Gastroesophageal sphincter (tissue), 4 donors: ENCODE data around the gene GSK3B. TPM values are rescaled to one million over a fixed set of nuclear protein-coding genes. Genes with fewer than 3 reads are reported as not detected.
"Not testable (repeated sequence)": the region's sequence is repeated elsewhere in the genome, so short reads cannot be mapped to it uniquely, and the experiment has no call there.

ENCODE experiments used
- ATAC-seq: fragments of 150-250 bp; one replicate; pipeline ENCODE4 v1.9.1; 2016; ENCODE audit warnings: mild to moderate bottlenecking, moderate library complexity
- H3K27ac ChIP-seq, 4 donors: fragments of 200-600 bp; sonication (generic) in 3 of 4; 1 replicate in 3 of 4; 2 replicates in 1 of 4; pipeline ENCODE4 v1.5.1; 2016 to 2019
- H3K27me3 ChIP-seq: fragments of 200-600 bp; sonication (generic); one replicate; pipeline ENCODE4 v1.5.1; 2019
- H3K36me3 ChIP-seq, 2 donors: fragments of 200-600 bp; sonication (generic); one replicate each; pipeline ENCODE4 v1.5.1; 2019; ENCODE audit warnings: control low read depth in 1 of 2
- H3K4me1 ChIP-seq, 3 donors: fragments of 200-600 bp; sonication (generic); 1 replicate in 2 of 3; 2 replicates in 1 of 3; pipeline ENCODE4 v1.5.1; 2016 to 2019; ENCODE audit warnings: control low read depth in 2 of 3
- H3K4me3 ChIP-seq, 2 donors: fragments of 200-600 bp; sonication (generic); one replicate each; pipeline ENCODE4 v1.5.1; 2019; ENCODE audit warnings: mild to moderate bottlenecking in 1 of 2, moderate library complexity in 1 of 2
- H3K9me3 ChIP-seq, 3 donors: fragments of 200-600 bp; sonication (generic); one replicate each; pipeline ENCODE4 v1.5.1; 2017 to 2019; ENCODE audit warnings: control low read depth in 2 of 3
- EP300 ChIP-seq: sonication (generic); formaldehyde crosslinking; IDR thresholded peaks from one replicate; pipeline ENCODE4 v1.6.1; 2017; ENCODE audit warnings: antibody characterized with exemption, mild to moderate bottlenecking
- POLR2A ChIP-seq, 2 donors: fragments of 450-650 bp; IDR thresholded peaks; one replicate each; pipeline ENCODE4 v1.6.1; 2017; ENCODE audit warnings: antibody characterized with exemption in 2 of 2, mild to moderate bottlenecking in 2 of 2, moderate library complexity in 1 of 2
- POLR2AphosphoS5 ChIP-seq: sonication (generic); formaldehyde crosslinking; IDR thresholded peaks from one replicate; pipeline ENCODE4 v1.6.1; 2017; ENCODE audit warnings: antibody characterized with exemption
- WGBS, 2 donors: methylation state at CpG; one replicate each; pipeline ENCODE4 v1.1.5; 2018; ENCODE audit warnings: low coverage in 1 of 2; 5-methylcytosine and 5-hydroxymethylcytosine counted together
- total RNA-seq, 4 donors: library from RNA; depleted of rRNA; stranded (reverse); fragments of >200 nt; gene quantifications; one replicate each; pipeline ENCODE4 v1.1.0, GENCODE V29; 2016
- TF ChIP-seq, protein P1 (sequence below), 4 experiments: fragments of 200-600 bp in 2 of 4; fragments of 450-650 bp in 2 of 4; sonication (generic) in 1 of 4; IDR thresholded peaks; one replicate each; pipeline ENCODE4 v1.5.1; 2017 to 2019; ENCODE audit warnings: antibody characterized with exemption in 4 of 4, mild to moderate bottlenecking in 2 of 4, moderate library complexity in 2 of 4

Gene GSK3B
- total RNA-seq, 4 donors from 2014 or later, result 32.7 to 40.6 (median 34.6) TPM

GRCh38 chr3:119998166-119998565 is 96.1 kb downstream of the GSK3B start:
- TF ChIP-seq, protein P1, sequence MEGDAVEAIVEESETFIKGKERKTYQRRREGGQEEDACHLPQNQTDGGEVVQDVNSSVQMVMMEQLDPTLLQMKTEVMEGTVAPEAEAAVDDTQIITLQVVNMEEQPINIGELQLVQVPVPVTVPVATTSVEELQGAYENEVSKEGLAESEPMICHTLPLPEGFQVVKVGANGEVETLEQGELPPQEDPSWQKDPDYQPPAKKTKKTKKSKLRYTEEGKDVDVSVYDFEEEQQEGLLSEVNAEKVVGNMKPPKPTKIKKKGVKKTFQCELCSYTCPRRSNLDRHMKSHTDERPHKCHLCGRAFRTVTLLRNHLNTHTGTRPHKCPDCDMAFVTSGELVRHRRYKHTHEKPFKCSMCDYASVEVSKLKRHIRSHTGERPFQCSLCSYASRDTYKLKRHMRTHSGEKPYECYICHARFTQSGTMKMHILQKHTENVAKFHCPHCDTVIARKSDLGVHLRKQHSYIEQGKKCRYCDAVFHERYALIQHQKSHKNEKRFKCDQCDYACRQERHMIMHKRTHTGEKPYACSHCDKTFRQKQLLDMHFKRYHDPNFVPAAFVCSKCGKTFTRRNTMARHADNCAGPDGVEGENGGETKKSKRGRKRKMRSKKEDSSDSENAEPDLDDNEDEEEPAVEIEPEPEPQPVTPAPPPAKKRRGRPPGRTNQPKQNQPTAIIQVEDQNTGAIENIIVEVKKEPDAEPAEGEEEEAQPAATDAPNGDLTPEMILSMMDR (IDR thresholded peaks at IDR 0.05), result no peak
- no peak for TF ChIP-seq POLR2AphosphoS5
- no peak for TF ChIP-seq POLR2A (IDR thresholded peaks at IDR 0.05)
- TF ChIP-seq EP300, result no peak
- H3K9me3 ChIP-seq, result no peaks in the 10 kb centered on the region
- H3K36me3 ChIP-seq, result peaks cover 0 to 25% of the 10 kb centered on the region in 2 donors
- H3K27me3 ChIP-seq, result no peaks in the 10 kb centered on the region
- ATAC-seq, result no peak
- no peak overlapping the region for H3K4me3 ChIP-seq
- no peaks in the 10 kb centered on the region for H3K4me1 ChIP-seq
- WGBS, 2 donors, result 83% methylated on average over 1 of the region's 1 CpG; no CpG with 5 or more reads in 1 of the 2 donors
- no peak overlapping the region for H3K27ac ChIP-seq

DNA sequence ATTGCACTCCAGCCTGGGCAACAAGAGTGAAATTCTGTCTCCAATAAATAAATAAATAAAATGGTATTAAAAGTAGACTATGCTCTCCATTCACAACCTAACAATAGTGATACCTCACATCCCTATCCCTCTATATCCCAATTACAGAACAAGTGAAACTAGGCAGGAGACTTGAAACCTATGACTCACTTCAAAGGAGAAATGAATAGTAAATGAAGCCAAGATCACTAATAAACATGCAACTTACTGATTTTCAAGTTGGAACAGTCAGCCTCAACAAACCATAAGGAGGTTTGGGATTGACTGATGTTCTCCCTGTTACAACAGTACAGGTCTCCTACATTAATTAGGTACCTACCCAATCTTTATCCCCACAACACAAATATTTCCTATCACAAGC is 103.4 kb downstream of the GSK3B start:
- Histone ChIP-seq H3K36me3 (no peaks in the 10 kb centered on the region), H3K4me3 (no peak overlapping the region), H3K4me1 (peaks cover 0 to 23% (median 0%) of the 10 kb centered on the region in 3 donors), H3K9me3 (peaks cover 0 to 5% (median 0%) of the 10 kb centered on the region in 3 donors), H3K27ac (no peak overlapping the region), H3K27me3 (no peaks in the 10 kb centered on the region)
- TF ChIP-seq POLR2AphosphoS5, result no peak
- TF ChIP-seq EP300, result no peak
- TF ChIP-seq, protein P1 (IDR thresholded peaks at IDR 0.05), result no peak
- TF ChIP-seq POLR2A (IDR thresholded peaks at IDR 0.05), result no peak
- ATAC-seq, result no peak

- Histone ChIP-seq H3K4me1 (peaks cover 0 to 23% (median 0%) of the 10 kb centered on the region in 3 donors), H3K27ac (no peak overlapping the region), H3K27me3 (no peaks in the 10 kb centered on the region), H3K9me3 (peaks cover 0 to 13% (median 0%) of the 10 kb centered on the region in 3 donors), H3K36me3 (no peaks in the 10 kb centered on the region), H3K4me3 (no peak overlapping the region)
- TF ChIP-seq, protein P1 (IDR thresholded peaks at IDR 0.05), result no peak
- TF ChIP-seq POLR2A (IDR thresholded peaks at IDR 0.05) (no peak), EP300 (no peak), POLR2AphosphoS5 (no peak)
- no peak for ATAC-seq
- WGBS, 2 donors, result 97 to 100% methylated on average over 3 to 5 of the region's 8 CpGs
These were observed 104.1 kb downstream of the GSK3B start for GRCh38 chr3:119989981-119990655.

- H3K4me3 ChIP-seq, ATAC-seq, H3K36me3 ChIP-seq, H3K27ac ChIP-seq, H3K27me3 ChIP-seq: not testable (repeated sequence)
- Histone ChIP-seq H3K9me3 (peaks cover 0 to 20% (median 0%) of the 10 kb centered on the region in 3 donors), H3K4me1 (peaks cover 0 to 23% (median 0%) of the 10 kb centered on the region in 3 donors)
- WGBS, 2 donors, result 95 to 100% methylated on average over 2 to 4 of the region's 4 CpGs
These were observed 107.4 kb downstream of the GSK3B start for GRCh38 chr3:119986812-119987211.

DNA sequence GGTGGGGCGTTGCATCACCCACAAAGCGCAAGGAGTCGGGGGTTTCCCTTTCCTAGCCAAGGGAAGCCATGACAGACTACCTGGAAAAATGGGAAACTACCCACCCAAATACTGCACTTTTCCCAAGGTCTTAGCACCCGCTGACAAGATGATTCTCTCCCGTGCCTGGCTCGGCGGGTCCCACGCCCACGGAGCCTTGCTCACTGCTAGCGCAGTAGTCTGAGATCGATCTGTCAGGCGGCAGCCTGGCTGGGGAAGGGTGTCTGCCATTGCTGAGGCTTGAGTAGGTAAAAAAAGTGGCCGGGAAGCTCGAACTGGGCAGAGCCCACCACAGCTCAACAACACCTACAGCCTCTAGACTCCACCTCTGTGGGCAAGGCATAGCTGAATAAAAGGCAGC is 112.9 kb downstream of the GSK3B start:
- H3K9me3 ChIP-seq, result peaks cover 0 to 20% (median 0%) of the 10 kb centered on the region in 3 donors
- no peak for ATAC-seq
- 100% methylated on average over 3 of the region's 14 CpGs; no CpG with 5 or more reads in 1 of the 2 donors for WGBS, 2 donors
- TF ChIP-seq, protein P1 (IDR thresholded peaks at IDR 0.05), result no peak
- TF ChIP-seq EP300 (no peak), POLR2AphosphoS5 (no peak), POLR2A (IDR thresholded peaks at IDR 0.05) (no peak)
- H3K4me1 ChIP-seq, result peaks cover 0 to 18% (median 0%) of the 10 kb centered on the region in 3 donors
- H3K4me3 ChIP-seq, result no peak overlapping the region
- no peak overlapping the region for H3K27ac ChIP-seq
- H3K27me3 ChIP-seq, result no peaks in the 10 kb centered on the region
- H3K36me3 ChIP-seq, result peaks cover 0 to 11% of the 10 kb centered on the region in 2 donors
